NCI-H524 treated with DMSO at 0.1 percent for 48 hours (cell line): ENCODE data around the gene FOXF1.

ENCODE experiments used
- DNase-seq: peaks from one replicate; lab custom pipeline; 2025; lab: John Stamatoyannopoulos, UW

The FOXF1 gene

DNA sequence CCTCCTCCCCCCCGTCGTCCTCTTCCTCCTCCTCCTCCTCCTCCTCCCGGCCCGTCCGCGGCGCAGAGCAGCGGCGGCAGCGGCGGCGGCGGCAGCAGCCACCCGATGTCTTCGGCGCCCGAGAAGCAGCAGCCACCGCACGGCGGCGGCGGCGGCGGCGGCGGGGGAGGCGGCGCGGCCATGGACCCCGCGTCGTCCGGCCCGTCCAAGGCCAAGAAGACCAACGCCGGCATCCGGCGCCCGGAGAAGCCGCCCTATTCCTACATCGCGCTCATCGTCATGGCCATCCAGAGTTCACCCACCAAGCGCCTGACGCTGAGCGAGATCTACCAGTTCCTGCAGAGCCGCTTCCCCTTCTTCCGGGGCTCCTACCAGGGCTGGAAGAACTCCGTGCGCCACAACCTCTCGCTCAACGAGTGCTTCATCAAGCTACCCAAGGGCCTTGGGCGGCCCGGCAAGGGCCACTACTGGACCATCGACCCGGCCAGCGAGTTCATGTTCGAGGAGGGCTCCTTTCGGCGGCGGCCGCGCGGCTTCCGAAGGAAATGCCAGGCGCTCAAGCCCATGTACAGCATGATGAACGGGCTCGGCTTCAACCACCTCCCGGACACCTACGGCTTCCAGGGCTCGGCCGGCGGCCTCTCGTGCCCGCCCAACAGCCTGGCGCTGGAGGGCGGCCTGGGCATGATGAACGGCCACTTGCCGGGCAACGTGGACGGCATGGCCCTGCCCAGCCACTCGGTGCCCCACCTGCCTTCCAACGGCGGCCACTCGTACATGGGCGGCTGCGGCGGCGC lies at the start of gene FOXF1:
Gene FOXF1 (plus strand): TSS at position 63 of the 797 bp plus-strand sequence. CDS start 43 bp downstream, at position 106.
- DNase-seq: no peak

DNA sequence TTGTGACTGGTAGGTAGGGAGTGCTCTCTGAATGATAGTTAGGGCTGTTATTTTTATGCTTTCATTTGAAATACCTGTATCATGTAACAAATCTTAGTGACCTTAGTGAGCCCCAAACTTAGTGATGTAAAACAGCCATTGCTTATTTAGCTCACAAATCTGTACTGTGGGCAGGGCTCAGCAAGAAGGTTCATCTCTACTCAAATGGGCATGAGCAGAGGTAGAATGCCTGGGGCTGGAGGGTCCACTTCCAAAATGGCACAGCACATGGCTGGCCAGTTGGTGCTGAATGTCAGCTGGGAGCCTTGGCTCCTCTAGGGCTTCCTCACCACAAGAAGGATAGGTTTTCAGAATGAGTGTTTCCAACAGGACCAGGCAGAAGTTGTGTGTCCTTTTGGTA lies 49.3 kb upstream of the FOXF1 start:
- DNase-seq: no peak

- DNase-seq: no peak
Observed at GRCh38 chr16:86462334-86463084, 47.8 kb upstream of the FOXF1 start.

DNA sequence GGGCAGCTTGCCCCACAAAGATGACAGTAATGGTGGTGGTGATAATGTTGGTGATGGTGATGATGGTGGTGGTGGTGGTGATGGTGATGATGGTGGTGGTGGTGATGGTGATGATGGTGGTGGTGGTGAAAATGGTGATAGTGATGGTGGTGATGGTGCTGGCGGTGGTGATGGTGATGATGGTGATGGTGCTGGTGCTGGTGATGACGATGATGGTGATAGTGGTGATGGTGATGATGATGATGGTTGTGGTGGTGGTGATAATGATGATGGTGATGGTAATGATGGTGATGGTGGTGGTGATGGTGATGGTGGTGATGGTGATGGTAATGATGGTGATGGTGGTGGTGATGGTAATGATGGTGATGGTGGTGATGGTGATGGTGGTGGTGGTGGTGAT lies 46.3 kb upstream of the FOXF1 start:
- DNase-seq: no peak

DNA sequence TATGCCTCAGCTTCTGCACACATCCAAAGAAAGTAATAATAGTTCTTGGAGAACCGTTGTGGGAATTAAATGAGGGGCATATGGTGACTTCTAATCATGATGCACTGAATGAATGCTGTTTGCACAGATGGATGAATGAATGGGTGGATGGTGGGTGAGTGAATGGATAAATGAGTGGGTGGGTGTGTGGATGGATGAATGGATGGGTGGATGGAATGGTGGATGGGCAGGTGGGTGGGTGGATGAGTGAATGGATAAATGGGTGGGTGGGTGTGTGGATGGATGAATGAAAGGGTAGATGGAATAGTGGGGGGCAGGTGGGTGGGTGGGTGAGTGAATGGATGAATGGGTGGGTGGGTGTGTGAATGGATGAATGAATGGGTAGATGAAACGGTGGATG lies 44.9 kb upstream of the FOXF1 start:
- no peak for DNase-seq

- DNase-seq: no peak
Observed at GRCh38 chr16:86466696-86467406, 43.5 kb upstream of the FOXF1 start.

DNA sequence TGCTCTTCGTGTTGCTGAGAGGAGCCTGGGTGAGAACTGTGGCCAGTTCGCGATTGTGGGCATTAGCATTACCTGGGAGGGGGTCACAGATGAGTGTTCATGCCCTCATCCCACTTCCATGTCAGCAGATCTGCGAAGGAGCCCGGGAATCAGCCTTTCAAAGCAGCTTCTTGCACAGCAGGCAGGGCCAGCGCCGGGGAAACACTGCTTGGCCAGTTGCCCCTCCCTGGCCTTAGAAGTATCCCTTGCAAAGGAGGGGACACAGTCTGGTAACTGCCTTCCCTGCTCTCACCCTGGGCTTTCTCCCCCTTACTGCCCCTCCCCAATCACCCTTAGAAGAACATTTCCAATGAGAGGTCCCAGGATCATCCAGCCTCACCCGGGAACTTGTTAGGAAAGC lies 42.8 kb upstream of the FOXF1 start:
- no peak for DNase-seq

DNA sequence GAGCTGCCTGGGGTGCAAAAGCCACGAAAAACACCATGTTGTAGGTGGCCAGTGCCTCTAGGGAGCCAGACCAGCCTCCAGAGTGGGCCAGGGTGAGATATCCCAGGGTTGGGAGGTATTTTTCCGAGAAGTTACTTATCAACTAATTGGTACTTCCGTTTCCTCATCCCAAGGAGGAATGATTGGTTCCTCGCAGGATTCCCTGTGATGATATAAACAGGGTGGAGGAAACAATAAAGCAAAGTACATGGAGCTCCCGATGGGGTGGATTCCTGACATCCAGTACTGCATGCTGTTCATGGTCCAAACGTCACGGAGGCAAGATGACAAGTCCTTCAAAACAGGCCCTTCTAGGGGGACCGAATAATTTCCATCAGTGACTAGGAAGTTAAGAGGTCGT lies 39.4 kb upstream of the FOXF1 start:
- no peak for DNase-seq

GRCh38 chr16:86471896-86472295 lies 38.4 kb upstream of the FOXF1 start:
- no peak for DNase-seq

DNA sequence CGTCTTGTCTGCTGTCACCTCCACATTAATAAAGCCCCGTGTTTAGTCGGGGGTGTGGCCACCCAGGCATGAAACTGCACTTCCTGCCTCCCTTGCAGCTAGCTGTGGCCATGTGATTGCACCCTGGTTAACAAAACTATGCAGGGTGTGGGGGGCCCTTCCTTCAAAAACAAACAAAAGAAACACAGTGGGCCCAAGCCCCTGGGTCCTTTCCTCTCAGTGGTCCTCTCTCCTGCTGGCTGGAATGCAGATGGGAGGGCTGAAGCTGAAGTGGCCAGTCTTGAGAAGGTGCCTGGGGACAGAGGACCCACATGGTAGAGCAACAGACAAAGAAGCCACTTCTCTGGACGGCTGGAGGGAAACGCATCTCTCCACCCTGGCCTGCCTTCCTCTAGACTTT lies 38.0 kb upstream of the FOXF1 start:
- no peak for DNase-seq

- DNase-seq: no peak
Observed at GRCh38 chr16:86476956-86477534, 33.3 kb upstream of the FOXF1 start.

DNA sequence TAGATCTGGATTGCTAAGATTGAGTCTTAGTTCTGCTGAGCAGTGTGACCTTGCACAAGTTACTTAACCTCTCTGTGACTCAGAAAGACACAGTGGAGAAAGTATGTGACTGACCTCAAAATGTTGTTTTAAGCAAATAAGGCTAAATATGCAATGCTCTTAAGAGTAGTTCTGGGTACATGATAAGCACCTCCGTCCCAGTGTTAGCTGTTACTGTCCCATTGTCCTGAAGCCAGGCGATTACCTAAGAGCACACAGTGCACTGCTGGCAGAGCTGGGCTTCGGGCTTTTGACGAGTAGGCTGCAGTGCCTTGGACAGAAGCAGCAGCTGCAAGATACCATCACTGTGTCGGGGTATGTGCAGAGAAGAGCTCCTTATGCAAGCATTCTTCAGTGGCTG lies 32.7 kb upstream of the FOXF1 start:
- DNase-seq: no peak

GRCh38 chr16:86478779-86479178 lies 31.5 kb upstream of the FOXF1 start:
- DNase-seq: no peak

- no peak for DNase-seq
Observed at GRCh38 chr16:86479419-86479818, 30.9 kb upstream of the FOXF1 start.

GRCh38 chr16:86480444-86480843 lies 29.9 kb upstream of the FOXF1 start:
- DNase-seq: no peak

DNA sequence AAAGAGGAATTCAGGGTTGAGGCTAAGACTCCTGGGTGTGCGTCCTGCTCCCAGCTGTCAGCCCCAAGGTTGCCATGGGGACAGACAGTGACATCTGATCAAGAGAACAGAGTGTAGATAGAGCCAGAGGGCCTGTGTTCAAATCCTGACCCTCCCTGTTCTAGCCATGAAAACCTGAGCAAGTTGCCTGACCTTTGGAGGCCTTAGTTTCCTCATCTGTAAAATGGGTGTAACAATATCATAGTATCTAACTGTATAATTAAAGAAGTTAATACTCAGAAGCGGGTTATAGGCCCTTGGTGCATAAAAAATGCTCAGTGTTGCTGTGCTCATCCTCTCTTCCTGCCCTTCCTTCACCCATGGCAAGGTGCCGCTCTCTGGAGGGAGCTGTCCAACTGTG lies 28.7 kb upstream of the FOXF1 start:
- DNase-seq: no peak

GRCh38 chr16:86484240-86484639 lies 26.1 kb upstream of the FOXF1 start:
- DNase-seq: no peak

- no peak for DNase-seq
Observed at GRCh38 chr16:86485746-86486145, 24.6 kb upstream of the FOXF1 start.

- DNase-seq: no peak
Observed at GRCh38 chr16:86490859-86491639, 19.3 kb upstream of the FOXF1 start.

DNA sequence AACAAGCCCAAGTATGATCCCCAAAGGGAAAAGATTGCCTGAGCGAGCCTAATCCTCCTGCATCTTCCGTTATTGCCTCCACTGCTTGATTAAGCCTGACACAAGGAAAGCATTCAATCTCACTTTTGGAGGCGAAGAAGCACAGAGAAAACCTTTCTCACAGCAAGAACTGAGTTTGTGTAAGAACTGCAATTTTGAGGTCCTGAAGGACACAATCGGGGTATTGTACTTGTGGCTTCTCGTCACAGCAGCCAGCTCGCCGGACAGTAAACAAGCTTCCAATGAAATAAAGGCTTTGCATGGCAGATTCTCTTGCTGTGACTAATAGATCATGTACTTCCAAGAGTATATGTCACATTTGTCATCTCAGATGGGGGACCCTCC lies 18.7 kb upstream of the FOXF1 start:
- no peak for DNase-seq

DNA sequence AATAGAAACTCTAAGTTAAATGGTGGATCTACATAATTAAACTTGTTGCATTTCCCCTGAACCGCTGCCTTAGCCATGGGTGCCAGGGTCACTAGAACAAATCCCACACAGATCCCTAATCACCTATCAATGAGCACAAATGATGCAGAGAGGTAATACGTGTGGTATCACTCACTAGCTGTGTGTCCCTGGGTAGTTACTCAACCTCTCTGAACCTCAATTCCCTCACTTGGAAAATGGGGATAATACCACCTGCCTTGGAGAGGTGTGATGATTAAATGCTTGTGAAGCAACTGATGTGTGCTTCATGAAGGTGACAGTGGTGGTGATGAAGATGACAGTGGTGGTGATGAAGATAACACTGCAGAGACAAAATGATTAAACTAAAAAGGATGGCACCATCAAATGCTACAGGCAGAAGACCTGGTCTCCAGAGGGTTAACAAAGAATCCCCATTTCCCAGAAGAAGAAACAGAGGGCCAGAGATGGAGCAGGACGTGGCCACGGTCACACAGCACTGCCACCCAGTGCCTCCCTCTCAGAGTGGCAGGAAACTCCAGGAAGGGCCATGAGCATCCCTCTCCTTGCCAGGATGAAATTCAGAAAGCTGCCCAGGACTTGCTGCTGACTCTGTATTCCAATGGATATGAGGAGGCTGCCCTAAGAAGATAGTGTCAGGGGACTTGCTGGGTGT lies 17.9 kb upstream of the FOXF1 start:
- no peak for DNase-seq
